Measurements from ENCODE around the gene ADPRHL1.
"Not testable (repeated sequence)": the region's sequence is repeated elsewhere in the genome, so short reads cannot be mapped to it uniquely, and the experiment has no call there.

The ADPRHL1 gene

DNA sequence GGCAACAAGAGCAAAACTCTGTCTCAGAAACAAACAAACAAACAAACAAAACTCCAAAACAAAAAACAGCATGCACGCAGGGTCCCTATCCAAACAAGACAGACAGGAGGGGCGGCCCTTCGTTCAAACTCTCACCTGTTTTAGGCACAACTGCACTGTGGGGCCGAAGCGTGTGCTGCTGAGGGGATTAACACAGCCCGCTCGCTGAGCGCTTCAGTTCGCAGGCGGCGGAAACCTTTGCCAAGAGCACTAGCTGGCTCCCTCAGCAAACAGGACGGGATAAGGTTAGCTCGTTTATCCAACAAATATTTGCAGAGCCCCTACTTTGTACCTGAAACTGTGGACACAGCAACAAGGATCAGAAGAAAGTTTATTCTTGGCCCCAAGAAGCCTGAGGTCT is 1.6 kb upstream of the ADPRHL1 start:
- DNase-seq, result no peak

DNA sequence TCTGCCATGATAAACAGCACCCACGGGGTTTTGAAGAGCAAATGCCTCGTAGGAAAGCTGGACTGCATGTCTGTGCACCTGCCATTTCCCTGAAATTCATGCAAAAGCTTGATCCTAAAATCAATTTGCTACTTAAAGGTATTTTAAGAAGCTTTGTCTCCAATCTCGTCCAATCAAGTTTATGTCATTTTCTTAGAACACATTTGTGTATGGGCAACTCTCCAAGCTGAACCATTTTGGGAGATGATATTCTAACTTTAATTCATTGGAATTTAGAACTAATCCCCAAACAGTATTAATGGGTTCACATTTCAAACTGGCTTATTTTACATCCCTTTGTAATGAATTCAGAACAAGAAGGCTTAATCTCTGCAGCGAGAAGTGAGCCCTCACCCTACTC is 822 bp downstream of the ADPRHL1 start:
- no peak for DNase-seq

DNA sequence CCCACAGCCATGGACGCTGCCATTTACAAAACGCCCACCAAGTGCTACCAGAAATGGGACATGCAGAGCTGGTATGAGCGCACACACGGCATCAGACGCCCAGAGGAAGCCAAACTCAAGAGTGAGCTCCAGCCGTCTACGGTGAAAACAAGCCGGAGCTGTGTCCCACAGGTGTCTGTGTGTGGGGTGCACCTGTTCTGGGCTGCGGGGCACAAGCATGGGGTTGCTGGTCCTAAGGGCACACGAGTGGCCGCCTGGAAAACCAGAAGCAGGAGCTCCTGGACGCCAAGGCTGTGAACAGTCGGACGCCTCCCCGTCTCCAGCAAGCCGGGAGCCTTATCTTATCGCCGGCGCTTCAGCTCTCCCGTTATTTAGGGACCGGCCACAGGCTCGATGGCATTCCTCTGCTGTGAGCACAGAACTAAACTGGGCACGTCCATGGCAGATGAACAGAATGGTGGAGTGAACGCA is 1.3 kb downstream of the ADPRHL1 start:
- DNase-seq, result no peak

DNA sequence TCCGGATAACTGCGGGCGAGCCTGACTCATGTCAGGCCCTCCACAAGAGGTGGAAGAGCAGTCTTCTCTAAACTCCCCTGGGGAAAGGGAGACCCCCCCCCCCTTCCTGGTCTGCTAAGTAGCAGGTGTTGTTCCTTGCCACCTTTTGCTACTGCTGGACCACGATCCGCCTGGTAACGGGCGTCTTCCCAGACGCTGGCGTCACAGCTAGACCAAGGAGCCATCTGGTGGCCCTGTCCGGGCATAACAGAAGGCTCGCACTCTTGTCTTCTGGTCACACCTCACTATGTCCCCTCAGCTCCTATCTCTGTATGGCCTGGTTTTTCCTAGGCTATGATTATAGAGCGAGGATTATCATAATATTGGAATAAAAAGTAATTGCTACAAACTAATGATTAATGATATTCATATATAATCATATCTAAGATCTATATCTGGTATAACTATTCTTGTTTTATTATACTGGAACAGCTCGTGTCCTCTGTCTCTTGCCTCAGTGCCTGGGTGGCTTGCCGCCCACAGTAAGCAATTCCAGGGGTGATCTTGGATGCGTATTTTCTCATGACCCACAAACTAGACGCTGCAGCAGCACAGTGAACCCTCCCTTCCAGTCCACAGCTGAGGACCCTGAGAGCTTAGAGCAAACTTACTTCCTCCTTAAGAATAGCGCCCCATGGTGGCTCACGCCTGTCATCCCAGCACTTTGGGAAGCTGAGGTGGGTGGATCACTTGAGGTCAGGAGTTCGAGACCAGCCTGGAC is 2.2 kb downstream of the ADPRHL1 start:
- not testable (repeated sequence) for DNase-seq

DNA sequence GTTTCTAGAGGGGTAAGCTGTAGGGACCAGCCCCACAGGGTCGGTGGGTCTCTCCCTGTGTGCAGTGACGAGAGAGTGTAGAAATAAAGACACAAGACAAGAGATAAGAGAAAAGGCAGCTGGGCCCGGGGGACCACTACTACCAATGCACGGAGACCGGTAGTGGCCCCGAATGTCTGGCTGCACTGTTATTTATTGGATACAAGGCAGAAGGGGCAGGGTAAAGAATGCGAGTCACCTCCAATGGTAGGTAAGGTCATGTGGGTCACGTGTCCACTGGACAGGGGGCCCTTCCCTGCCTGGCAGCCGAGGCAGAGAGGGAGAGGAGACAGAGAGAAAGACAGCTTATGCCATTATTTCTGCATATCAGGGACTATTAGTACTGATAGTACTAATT is 2.9 kb downstream of the ADPRHL1 start:
- not testable (repeated sequence) for DNase-seq

DNA sequence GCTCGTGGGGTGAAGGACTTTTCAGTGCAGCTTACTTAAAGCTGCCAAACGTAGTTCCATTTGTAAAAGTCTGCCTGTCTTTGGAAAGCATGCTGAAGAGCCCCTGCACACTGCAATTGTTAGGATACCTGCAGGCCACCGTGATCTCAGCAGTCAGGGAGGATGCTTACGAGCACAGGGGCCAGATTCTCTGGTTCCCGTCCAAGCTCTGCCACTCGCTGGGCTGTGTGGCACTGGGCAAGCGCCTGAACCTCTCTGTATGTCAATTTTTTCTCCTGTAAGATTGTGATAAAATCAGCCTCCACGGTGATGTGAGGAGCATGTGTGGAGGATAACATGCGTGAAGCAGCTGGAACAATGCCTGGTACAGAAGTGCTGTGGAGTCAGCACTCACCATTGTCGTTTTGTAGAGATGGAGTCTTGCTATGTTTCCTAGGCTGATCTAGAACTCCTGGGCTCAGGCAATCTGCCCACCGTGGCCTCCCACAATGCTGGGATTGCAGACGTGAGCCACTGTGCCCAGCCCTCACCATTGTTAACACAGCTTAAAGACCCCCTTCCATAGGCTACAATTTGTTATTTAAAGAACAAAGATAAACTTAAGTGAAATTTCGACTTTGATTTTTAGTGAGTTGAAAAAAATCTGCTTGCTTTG is 3.5 kb downstream of the ADPRHL1 start:
- no peak for DNase-seq

DNA sequence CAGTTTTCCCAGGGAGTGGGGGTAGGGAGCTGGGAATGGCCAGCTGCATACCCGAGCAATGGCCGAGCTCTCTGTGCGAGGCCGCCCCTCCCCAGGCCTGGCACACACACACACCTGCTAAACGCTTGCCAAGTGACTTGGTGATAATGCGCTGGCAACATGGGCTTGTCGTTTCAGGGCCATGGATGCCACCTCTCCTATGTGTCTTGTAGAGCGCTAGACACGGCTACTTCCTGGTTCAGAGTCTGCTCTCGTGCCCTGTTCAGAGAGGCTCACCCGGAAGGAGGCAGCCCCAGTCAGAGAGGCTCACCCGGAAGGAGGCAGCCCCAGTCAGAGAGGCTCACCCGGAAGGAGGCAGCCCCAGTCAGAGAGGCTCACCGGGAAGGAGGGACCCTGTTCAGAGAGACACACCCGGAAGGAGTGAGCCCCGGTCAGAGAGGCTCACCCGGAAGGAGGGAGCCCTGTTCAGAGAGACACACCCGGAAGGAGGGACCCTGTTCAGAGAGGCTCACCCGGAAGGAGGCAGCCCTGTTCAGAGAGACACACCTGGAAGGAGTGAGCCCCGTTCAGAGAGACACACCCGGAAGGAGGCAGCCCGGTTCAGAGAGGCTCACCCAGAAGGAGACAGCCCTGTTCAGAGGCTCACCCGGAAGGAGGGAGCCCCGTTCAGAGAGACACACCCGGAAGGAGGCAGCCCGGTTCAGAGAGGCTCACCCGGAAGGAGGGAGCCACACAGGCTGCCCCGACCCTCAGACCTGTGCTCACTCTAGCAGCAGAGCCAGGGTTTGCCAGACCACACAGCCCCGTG is 4.2 kb downstream of the ADPRHL1 start:
- no peak for DNase-seq

DNA sequence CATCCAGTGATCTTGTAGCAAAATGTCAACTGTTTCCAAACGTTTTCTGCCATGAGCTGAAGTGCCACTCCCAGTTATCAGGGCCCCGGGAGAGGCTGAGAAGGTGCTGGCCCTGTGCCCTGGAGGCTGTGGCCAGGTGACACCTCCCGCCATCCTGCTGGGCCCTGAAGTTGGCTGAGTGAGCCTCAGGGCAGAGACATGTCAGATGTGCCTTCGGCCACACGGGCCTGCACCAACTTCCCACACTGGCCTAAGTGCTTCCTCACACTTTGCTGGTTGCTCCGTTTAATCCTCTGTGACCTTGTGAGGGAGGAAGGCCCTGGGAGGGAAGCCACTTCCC is 4.8 kb downstream of the ADPRHL1 start:
- DNase-seq, result no peak

DNA sequence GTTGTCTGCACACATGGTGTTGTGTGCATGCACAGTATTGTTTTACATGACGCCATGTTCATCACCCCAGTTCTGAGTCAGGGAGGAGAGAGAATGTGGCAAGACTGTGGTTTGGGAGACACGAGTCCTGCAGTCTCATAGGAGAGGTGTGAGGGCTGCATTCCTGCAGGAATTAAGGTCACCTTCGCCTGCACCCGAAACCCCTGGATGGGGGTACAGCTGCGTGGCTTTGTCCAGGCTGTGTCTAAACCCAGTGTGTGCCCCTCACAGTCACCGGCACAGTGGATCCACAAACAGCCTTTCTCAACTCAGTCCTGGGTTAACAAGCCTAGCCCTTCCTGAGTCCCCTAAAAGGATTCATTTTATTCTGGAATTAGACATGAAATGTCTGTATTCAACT is 5.7 kb downstream of the ADPRHL1 start:
- DNase-seq, result no peak

DNA sequence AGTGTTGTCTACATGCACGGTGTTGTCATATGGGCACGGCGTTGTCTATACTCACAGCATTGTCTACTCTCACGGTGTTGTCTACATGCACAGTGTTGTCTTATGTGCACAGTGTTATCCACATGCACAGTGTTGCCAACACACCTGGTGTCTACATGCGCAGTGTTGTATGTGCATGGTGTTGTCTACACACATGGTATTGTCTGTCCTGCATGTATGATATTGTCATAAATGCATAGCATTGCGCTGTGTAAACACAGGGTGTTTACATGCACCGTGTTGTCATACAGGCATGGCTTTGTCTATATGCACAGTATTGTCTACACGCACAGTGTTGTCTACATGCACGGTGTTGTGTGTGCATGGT is 6.8 kb downstream of the ADPRHL1 start:
- DNase-seq, result no peak

DNA sequence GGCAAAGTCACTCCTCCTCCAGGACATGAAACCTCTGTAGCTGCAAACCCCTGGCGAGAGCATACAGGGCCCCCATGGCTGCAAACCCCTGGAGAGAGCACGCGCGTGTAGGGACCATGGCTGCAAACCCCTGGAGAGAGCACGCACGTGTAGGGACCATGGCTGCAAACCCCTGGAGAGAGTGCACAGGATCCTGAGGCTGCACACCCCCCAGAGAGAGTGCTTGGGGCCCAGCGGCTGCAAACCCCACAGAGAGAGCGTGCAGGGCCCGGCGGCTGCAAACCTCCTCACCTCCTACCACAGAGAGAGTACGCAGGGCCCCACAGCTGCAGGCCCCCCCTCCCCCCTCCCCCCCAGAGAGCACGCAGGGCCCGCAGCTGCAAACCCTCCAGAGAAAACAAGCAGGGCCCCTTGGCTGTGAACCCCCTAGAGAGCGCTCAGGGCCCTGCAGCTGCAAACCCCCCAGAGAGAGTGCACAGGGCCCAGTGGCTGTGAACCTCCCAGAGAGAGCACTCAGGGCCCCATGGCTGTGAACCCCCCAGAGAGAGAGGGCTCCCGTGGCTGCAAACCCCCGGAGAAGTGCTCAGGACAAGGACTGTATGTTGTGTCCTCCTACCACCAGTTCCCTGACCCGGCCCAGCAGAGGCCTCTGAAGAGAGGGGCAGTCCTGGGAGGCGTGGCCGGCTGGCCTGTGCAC is 7.3 kb downstream of the ADPRHL1 start:
- DNase-seq, result no peak

DNA sequence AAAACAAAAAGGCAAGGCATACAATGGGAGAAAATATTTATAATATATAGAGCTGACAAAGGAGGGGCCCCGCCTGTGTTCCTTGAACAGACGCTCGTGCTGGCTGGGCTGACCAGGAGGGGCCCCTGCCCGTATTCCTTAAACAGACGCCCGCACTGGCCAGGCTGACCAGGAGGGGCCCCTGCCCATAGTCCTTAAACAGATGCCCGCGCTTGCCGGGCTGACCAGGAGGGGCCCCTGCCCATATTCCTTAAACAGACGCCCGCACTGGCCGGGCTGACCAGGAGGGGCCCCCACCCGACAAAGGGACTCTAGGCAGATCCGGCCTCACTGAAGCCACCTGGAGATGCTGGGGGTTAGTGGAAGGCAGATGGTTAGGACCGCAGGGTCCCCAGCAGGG is 9.3 kb downstream of the ADPRHL1 start:
- no peak for DNase-seq

DNA sequence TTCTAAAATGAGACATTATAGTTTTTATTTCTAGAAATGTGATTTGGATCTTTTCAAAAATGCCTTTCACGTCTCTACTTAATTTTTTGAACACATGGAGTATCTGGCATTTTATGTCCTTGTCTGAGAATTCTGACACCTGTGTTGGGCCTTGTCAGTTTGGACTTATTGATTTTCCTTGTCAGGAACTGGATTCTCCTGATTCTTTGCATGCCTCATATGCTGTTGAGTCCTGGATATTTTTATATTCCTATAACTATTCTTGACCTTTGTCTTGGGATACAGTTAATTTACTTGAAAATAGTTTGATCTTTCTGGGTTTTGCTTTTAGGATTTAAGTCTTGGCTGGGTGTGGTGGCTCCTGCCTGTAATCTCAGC is 10.3 kb downstream of the ADPRHL1 start:
- no peak for DNase-seq

DNA sequence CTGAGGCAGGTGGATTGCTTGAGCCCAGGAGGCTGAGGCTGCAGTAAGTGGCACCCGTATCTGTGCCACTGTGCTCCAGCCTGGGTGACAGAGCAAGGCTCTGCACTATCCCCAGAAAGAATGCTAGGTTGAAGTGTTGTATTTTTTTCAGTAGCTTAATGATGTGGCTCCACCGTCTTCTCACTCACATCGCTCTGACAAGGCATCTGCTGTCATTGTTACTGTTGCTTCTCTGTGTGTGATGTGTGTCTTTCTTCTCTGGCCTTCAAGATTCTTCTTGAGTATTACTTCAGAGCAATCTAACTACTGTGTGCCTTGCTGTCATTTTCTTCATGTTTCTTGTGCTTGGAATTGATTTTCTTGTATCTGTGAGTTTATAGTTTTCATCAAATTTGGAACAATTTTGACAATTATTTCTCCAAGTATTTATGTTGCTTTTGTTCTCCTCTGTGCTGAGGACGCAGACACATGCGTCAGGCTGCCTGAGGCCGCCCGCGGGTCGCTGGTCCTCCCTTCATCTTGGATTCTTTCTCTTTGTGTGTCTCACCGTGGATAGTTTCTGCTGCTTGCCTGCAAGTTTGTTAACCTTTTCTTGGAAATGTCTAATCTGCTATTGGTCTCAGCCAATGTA is 10.8 kb downstream of the ADPRHL1 start:
- no peak for DNase-seq

DNA sequence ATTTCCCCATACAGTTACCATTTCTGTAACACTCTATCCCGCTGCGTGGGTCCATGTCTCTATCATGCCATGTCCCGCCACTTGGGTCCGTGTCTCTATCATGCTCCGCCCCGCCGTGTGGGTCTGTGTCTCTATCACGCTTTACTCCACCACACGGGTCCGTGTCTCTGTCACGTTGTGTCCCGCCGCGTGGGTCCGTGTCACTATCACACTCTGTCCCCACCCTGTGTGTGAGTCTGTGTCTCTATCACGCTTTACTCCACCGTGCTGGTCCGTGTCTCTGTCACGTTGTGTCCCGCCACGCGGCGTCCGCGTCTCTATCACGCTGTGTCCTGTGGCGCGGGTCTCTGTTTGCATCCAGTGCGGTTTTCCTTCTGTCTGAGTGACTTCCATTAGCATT is 11.6 kb downstream of the ADPRHL1 start:
- DNase-seq, result no peak

DNA sequence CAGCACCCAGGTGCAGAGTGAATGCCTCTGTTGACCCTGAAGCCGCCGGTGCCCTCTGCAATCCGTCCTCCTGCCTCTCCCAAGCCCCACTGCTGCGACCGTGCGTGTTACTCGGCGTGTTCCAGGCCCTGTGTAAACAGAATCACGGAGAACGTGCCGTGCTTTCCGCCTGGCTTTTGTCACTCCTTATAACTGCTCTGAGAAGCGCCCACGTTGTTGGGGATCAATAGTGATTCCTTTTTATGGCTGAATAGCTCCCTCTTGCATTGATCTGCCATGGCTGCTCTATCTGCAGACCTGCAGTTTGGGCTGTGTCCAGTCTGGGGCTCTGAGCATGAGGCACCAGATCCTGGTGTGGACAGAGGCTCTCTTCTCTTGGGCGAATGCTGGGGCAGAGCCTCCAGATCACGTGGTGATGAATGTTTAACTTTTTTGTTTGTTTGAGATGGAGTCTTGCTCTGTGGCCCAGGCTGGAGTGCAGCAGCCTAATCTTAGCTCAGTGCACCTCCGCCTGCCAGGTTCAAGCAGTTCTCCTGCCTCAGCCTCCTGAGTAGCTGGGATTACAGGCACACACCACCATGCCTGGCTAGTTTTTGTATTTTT is 15.8 kb downstream of the ADPRHL1 start:
- no peak for DNase-seq

DNA sequence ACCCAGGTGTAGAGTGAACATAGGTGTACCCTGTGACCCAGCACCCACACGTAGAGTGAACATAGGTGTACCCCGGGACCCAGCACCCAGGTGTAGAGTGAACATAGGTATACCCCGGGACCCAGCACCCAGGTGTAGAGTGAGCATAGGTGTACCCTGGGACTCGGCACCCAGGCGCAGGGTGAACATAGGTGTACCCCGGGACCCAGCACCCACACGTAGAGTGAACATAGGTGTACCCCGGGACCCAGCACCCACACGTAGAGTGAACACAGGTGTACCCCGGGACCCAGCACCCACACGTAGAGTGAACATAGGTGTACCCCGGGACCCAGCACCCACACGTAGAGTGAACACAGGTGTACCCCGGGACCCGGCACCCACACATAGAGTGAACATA is 16.4 kb downstream of the ADPRHL1 start:
- DNase-seq, result not testable (repeated sequence)

DNA sequence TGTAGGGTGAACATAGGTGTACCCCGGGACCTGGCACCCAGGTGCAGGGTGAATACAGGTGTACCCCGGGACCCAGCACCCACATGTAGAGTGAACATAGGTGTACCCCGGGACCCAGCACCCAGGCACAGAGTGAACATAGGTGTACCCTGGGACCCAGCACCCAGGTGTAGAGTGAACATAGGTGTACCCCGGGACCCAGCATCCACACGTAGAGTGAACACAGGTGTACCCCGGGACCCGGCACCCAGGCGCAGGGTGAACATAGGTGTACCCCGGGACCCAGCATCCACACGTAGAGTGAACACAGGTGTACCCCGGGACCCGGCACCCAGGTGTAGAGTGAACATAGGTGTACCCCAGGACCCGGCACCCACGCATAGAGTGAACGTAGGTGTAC is 17.4 kb downstream of the ADPRHL1 start:
- not testable (repeated sequence) for DNase-seq

DNA sequence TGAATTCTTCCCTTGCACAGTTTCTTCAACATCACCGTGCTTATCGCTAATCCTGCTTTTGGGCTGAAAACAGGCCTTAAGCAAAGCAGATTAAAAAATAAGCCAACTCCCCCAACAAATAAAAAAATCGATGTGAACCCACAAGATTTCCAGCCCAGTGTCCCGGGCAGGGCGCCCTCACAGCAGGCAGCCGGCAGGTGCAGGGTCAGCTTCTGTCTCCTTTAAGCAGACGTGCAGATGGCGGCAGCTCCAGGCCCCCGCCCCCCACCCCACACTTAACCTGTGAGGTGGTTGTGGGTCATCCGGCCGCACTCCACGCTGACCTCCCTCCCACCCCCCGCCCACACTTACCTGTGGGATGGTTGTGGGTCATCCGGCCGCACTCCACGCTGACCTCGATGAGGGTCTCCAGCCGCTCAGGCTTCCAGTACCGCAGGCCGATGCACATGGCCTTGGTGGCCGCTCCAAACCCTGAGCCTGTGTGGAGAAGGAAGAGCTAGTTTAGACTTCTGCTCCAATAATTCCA is 19.8 kb downstream of the ADPRHL1 start:
- no peak for DNase-seq

DNA sequence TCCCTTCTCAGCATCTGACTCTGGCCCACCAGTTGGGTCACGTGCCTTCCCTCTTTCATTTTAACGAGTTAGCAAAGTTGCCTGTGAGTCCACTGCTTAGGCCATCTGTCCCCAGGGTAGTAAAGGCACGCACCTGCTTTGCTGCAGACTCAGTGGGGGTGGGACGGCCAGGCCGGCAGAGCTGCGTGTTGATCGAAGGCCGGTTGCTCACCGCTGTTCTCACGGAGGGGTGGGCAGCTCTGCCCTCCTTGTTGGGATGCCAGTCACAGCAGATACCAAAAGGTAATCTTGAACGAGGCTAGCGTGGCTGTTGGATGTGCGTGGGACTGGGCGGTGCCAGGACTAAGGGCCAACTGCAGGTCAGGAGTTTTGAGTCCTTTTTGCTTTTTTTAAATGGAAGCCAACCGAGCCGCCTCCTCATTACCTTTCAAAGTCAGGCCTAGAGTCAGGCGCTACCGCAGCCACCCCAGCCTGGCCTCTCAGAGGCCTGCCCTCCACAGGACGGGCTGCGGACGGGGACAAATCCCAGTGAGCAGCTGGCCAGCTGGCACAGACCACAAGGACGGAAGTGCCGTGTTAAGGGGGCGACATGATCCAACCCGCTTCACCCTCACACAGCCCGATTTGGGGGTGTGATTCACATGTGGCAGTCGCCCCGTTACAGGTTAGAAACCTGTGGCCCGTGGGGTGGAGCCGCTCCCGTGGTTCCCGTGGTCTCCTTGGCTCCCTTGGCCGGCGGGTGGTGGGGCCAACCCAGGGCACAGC is 20.6 kb downstream of the ADPRHL1 start:
- DNase-seq, result no peak

DNA sequence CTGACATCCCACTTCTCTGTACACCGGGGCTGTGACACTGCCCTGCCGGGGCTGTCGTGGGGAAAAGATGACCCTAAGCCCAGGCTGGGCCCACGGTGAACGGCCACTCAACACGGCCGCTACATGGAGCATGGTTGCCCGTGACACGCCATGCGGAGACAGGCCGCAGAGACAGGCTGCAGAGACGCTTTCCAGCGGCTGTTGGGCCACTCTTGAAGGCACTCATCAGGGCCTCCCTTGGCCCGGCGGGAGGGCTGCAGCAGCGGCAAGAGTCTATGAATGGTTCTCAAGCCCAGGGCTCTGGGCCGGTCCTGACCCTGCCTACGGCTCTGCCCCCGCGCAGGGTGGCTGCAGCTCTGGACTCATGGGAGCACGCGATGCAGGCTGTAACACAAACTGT is 22.1 kb downstream of the ADPRHL1 start:
- no peak for DNase-seq

Data from right forelimb (tissue), 1 donor.